Measurements from ENCODE around the gene IL10.
"Not testable (repeated sequence)": the region's sequence is repeated elsewhere in the genome, so short reads cannot be mapped to it uniquely, and the experiment has no call there.

The IL10 gene

GRCh38 chr1:206765771-206766170 lies 6.5 kb downstream of the IL10 start:
- not testable (repeated sequence) for DNase-seq

GRCh38 chr1:206762741-206763364 lies 9.4 kb downstream of the IL10 start:
- DNase-seq: not testable (repeated sequence)

- no peak for DNase-seq
Observed at GRCh38 chr1:206761159-206761768, 11.0 kb downstream of the IL10 start.

- no peak for DNase-seq
Observed at GRCh38 chr1:206760590-206760989, 11.7 kb downstream of the IL10 start.

- DNase-seq: no peak
Observed at GRCh38 chr1:206757524-206758266, 14.6 kb downstream of the IL10 start.

GRCh38 chr1:206754011-206754410 lies 18.3 kb downstream of the IL10 start:
- DNase-seq: no peak

- DNase-seq: no peak
Observed at GRCh38 chr1:206753141-206753540, 19.2 kb downstream of the IL10 start.

GRCh38 chr1:206752481-206752880 lies 19.8 kb downstream of the IL10 start:
- no peak for DNase-seq

- DNase-seq: no peak
Observed at GRCh38 chr1:206751891-206752290, 20.4 kb downstream of the IL10 start.

GRCh38 chr1:206748348-206749030 lies 23.8 kb downstream of the IL10 start:
- DNase-seq: no peak

GRCh38 chr1:206745301-206745700 lies 27.0 kb downstream of the IL10 start:
- no peak for DNase-seq

GRCh38 chr1:206744683-206745082 lies 27.6 kb downstream of the IL10 start:
- DNase-seq: no peak

- no peak for DNase-seq
Observed at GRCh38 chr1:206742719-206743383, 29.4 kb downstream of the IL10 start.

- DNase-seq: no peak
Observed at GRCh38 chr1:206741142-206741701, 31.1 kb downstream of the IL10 start.

GRCh38 chr1:206739411-206740076 lies 32.8 kb downstream of the IL10 start:
- no peak for DNase-seq

GRCh38 chr1:206738370-206739366 lies 33.6 kb downstream of the IL10 start:
- DNase-seq: no peak

- no peak for DNase-seq
Observed at GRCh38 chr1:206737729-206738201, 34.5 kb downstream of the IL10 start.

- DNase-seq: no peak
Observed at GRCh38 chr1:206736878-206737728, 35.2 kb downstream of the IL10 start.

GRCh38 chr1:206735553-206736031 lies 36.7 kb downstream of the IL10 start:
- no peak for DNase-seq
